RWPE1 (cell line): ENCODE results near the gene LAMA5.

ENCODE experiments used
- CTCF ChIA-PET: fragments of 350-600 bp; sonication (Branson Sonifier 250); formaldehyde crosslinking; extraction: SDS; loops from one replicate; lab custom pipeline; 2021; lab: Yijun Ruan, JAX
- POLR2A ChIA-PET: fragments of 400-600 bp; formaldehyde crosslinking; extraction: SDS; loops from one replicate; lab custom pipeline; 2020; ENCODE audit warnings: antibody characterized with exemption; ENCODE audit not compliant: low non-redundant PET; lab: Yijun Ruan, JAX
- DNase-seq: peaks from one replicate; pipeline ENCODE4 v3.0.0; 2012; ENCODE audit warnings: low spot score
- H3K27ac ChIP-seq: fragments of 450-650 bp; 2 replicates; pipeline ENCODE4 v1.5.1; 2017
- TF ChIP-seq, protein P1 (sequence below): fragments of 450-650 bp; conservative IDR thresholded peaks from 2 replicates; pipeline ENCODE4 v1.5.1; 2017; ENCODE audit warnings: low read depth, mild to moderate bottlenecking

The LAMA5 gene

DNA sequence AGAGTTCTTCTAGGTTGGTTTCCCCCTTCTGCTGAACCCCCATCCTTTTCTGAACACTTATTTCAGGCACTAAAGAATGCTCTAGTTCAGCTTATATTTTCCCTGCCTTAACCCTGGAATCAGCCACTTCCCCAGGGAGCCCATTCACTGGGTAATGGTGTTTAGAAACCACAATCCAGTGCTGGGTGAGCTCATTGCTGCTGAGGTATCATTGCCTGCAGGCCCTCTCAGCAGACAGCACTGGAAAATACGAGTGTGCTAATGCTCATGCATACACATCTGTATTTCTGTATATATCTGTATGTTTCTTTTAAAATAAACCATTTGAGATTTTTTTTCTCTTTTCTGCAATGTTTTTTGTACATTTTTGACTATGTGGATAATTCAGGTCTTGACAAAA, 101.7 kb downstream of the LAMA5 start:
- TF ChIP-seq, protein P1, sequence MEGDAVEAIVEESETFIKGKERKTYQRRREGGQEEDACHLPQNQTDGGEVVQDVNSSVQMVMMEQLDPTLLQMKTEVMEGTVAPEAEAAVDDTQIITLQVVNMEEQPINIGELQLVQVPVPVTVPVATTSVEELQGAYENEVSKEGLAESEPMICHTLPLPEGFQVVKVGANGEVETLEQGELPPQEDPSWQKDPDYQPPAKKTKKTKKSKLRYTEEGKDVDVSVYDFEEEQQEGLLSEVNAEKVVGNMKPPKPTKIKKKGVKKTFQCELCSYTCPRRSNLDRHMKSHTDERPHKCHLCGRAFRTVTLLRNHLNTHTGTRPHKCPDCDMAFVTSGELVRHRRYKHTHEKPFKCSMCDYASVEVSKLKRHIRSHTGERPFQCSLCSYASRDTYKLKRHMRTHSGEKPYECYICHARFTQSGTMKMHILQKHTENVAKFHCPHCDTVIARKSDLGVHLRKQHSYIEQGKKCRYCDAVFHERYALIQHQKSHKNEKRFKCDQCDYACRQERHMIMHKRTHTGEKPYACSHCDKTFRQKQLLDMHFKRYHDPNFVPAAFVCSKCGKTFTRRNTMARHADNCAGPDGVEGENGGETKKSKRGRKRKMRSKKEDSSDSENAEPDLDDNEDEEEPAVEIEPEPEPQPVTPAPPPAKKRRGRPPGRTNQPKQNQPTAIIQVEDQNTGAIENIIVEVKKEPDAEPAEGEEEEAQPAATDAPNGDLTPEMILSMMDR, result no peak
- DNase-seq, result no peak
- no peak overlapping the region for H3K27ac ChIP-seq
- CTCF ChIA-PET, result interaction anchor here (0.6 kb wide), 1 partner anchor 790 kb away, joined by 3 read pairs; no protein-coding TSS in a partner anchor
- POLR2A ChIA-PET, result no interaction called here

DNA sequence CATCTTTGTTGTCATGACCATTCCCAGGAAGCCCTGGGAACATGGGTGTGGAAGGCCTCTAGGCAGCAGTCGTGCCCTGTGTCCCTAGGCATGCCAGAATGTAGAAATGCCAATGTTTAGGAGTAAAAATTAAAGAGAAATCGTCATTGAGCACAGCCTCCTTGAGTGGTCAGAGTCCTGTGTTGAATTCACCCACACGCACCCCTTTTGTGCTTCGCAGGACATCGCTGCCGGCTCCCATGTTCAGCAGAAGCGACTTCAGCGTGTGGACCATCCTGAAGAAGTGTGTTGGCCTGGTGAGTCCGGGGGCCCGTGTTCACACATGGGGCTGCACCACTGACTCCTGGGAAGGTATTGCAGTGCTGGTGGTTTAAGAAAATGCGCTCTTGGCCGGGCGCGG, 103.7 kb downstream of the LAMA5 start:
- ChIA-PET CTCF (interaction anchor here (0.7 kb wide), 1 partner anchor 941 kb away, joined by 3 read pairs; no protein-coding TSS in a partner anchor), POLR2A (no interaction called here)
- peak overlapping the region; percentile 15 for H3K27ac ChIP-seq
- TF ChIP-seq, protein P1, result no peak
- no peak for DNase-seq

DNA sequence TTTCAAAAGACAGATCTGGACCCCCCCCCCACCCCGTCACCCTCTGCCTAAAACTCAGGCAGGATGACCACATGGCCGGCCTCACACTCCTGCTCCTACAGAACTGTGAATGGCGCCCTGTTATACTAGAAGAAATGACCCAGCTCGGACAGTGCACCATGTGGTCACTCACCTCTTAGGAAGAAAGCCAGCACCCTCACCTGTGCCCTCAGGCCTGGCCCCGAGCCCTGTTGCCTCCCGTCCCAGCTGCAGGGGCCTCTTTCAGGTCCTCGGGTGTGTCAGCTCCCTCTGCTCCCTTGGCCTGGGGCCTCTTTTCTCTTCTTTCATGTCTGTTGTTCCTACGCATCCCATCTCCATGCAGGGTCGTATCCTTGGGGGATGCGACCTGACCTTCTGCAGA, 105.0 kb downstream of the LAMA5 start:
- DNase-seq, result no peak
- no peak overlapping the region for H3K27ac ChIP-seq
- TF ChIP-seq, protein P1, result no peak
- ChIA-PET CTCF (interaction anchor here (0.7 kb wide), 1 partner anchor 193 kb away, joined by 3 read pairs; no protein-coding TSS in a partner anchor), POLR2A (no interaction called here)

DNA sequence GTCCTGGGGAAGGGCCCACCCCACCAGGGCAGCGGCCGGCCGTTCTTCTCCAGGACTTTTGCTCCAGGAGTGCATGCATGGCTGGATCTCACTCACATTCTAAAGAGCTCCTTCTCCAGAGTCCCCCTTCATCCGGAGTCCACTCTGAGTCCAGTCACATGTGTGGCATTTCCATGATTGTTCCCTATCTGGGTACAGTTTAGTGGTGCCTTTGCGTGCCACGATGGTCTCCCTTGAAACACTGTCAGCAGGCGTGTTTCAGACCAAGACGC, 107.9 kb downstream of the LAMA5 start:
- CTCF ChIA-PET, result no interaction called here
- no peak for DNase-seq
- TF ChIP-seq, protein P1, result no peak
- POLR2A ChIA-PET, result no interaction called here
- peak overlapping the region; percentile 8; the same call in 1 of the 2 replicates for H3K27ac ChIP-seq
